GM18867 (cell line): Measurements from ENCODE around the gene EIF6.

Experiments
- ATAC-seq: cut with Tn5 transposase; IDR thresholded peaks from one replicate; pipeline ENCODE4 v1.9.1; 2021; ENCODE audit warnings: mild to moderate bottlenecking, moderate library complexity; ENCODE audit not compliant: unreplicated experiment

The EIF6 gene

GRCh38 chr20:35314816-35315631, 30.5 kb upstream of the EIF6 start:
- no peak for ATAC-seq

- no peak for ATAC-seq
Measured at GRCh38 chr20:35312318-35312717, 27.7 kb upstream of the EIF6 start.

GRCh38 chr20:35311822-35312221, 27.2 kb upstream of the EIF6 start:
- ATAC-seq = no peak

GRCh38 chr20:35311409-35311808, 26.8 kb upstream of the EIF6 start:
- no peak for ATAC-seq

- ATAC-seq = no peak
Measured at GRCh38 chr20:35307666-35308653, 23.4 kb upstream of the EIF6 start.

GRCh38 chr20:35306931-35307517, 22.5 kb upstream of the EIF6 start:
- ATAC-seq = no peak

GRCh38 chr20:35305682-35306556, 21.3 kb upstream of the EIF6 start:
- ATAC-seq = no peak

GRCh38 chr20:35304956-35305355, 20.4 kb upstream of the EIF6 start:
- no peak for ATAC-seq

- ATAC-seq = no peak
Measured at GRCh38 chr20:35303735-35304491, 19.3 kb upstream of the EIF6 start.

- no peak for ATAC-seq
Measured at GRCh38 chr20:35303382-35303734, 18.8 kb upstream of the EIF6 start.

- no peak for ATAC-seq
Measured at GRCh38 chr20:35302421-35303335, 18.1 kb upstream of the EIF6 start.

- ATAC-seq = no peak
Measured at GRCh38 chr20:35301426-35301825, 16.9 kb upstream of the EIF6 start.

GRCh38 chr20:35300469-35301262, 16.1 kb upstream of the EIF6 start:
- ATAC-seq = no peak

GRCh38 chr20:35299780-35300179, 15.2 kb upstream of the EIF6 start:
- ATAC-seq = no peak

- no peak for ATAC-seq
Measured at GRCh38 chr20:35298264-35298663, 13.7 kb upstream of the EIF6 start.

GRCh38 chr20:35297740-35298139, 13.2 kb upstream of the EIF6 start:
- no peak for ATAC-seq

- ATAC-seq = no peak
Measured at GRCh38 chr20:35297155-35297554, 12.6 kb upstream of the EIF6 start.

- no peak for ATAC-seq
Measured at GRCh38 chr20:35296101-35296554, 11.6 kb upstream of the EIF6 start.
